ENCODE results near the gene MLXIPL. TPM values are rescaled to one million over a fixed set of nuclear protein-coding genes. Genes with fewer than 3 reads are reported as not detected.

The MLXIPL gene
- total RNA-seq, 3 donors from 2014 or later (not counting 1 experiment from before 2014, with no cell fraction given), result not detected

DNA sequence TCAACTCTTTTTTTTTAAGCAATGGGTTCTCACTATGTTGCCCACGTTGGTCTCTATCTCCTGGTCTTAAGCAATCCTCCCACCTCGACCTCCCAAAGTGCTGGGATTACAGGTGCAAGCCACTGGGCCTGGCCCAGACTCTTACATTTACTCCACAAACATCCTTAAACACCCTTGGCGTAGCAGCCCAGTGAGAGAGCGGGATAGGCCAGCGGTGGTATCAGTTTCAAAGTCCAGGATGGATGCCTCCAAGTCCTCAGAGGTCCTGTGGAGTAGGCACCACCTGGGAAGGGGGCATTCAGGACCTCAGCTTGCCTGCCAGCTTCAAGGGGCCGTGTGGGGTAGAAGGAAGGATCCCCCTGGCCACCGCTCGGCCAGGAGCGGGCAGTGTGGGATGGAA, 25.3 kb upstream of the MLXIPL start:
- Mint-ChIP-seq H3K36me3 (no peaks in the 10 kb centered on the region), H3K27me3 (ENCODE audit: low read depth in 2 of 2) (peaks cover 44 to 53% of the 10 kb centered on the region in 2 donors), H3K4me3 (no peak overlapping the region), H3K27ac (no peak overlapping the region), H3K9me3 (no peaks in the 10 kb centered on the region), H3K4me1 (peaks cover 0 to 16% of the 10 kb centered on the region in 2 donors)
- no peak for ATAC-seq
- TF ChIP-seq, protein P1, sequence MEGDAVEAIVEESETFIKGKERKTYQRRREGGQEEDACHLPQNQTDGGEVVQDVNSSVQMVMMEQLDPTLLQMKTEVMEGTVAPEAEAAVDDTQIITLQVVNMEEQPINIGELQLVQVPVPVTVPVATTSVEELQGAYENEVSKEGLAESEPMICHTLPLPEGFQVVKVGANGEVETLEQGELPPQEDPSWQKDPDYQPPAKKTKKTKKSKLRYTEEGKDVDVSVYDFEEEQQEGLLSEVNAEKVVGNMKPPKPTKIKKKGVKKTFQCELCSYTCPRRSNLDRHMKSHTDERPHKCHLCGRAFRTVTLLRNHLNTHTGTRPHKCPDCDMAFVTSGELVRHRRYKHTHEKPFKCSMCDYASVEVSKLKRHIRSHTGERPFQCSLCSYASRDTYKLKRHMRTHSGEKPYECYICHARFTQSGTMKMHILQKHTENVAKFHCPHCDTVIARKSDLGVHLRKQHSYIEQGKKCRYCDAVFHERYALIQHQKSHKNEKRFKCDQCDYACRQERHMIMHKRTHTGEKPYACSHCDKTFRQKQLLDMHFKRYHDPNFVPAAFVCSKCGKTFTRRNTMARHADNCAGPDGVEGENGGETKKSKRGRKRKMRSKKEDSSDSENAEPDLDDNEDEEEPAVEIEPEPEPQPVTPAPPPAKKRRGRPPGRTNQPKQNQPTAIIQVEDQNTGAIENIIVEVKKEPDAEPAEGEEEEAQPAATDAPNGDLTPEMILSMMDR (IDR thresholded peaks at IDR 0.05), result no peak
- Histone ChIP-seq H3K9me3 (ENCODE audit: control insufficient read depth, insufficient read depth, low read length) (no peaks in the 10 kb centered on the region), H3K36me3 (ENCODE audit: control insufficient read depth, insufficient read depth, low read length) (no peaks in the 10 kb centered on the region), H3K4me1 (ENCODE audit: control insufficient read depth, insufficient read depth, low read length) (peaks cover 5% of the 10 kb centered on the region), H3K27me3 (ENCODE audit: control insufficient read depth, insufficient read depth, low read length) (peaks cover 21% of the 10 kb centered on the region), H3K27ac (ENCODE audit: low read length) (no peak overlapping the region), H3K4me3 (ENCODE audit: low read length) (no peak overlapping the region)
- DNase-seq, result no peak
- intact Hi-C loops (cut with micrococcal nuclease), result no loop called here
- 33% methylated on average over 8 of the region's 9 CpGs for WGBS (ENCODE audit: insufficient coverage)

DNA sequence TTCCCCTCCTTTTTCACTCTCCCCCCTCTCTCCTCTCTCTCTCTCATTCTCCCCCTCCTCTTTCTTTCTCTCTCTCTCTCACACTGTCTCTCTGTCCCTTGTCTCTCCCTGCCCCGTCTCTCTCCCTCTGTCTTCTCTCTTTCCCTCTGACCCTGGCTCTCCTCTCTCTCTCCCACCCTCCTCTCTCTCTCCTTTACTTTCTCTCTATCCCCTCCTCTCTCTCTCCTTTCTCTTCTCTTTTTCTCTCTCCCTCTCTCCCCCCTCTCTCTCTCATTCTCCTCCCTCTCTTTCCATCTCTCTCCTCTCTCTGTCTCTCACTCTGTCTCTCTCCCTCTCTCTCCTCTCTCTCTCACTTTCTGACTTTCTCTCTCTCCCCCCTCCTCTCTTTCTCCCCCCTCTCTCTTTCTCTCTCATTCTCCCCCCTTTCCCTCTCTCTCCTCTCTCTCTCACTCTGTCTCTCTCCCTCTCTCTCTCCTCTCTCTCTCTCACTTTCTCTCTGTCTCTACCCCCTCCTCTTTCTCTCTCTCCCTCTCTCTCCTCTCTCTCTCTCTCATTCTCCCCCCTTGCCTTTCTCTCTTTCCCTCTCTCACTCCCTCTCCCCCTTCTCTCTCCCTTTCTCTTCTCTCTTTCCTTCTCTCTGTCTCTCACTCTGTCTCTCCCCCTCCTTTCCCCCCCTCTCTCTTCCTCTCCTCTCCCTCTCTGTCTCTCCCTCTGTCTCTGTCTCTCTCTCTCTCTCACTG, 24.4 kb upstream of the MLXIPL start:
- Histone ChIP-seq H3K36me3 (ENCODE audit: control insufficient read depth, insufficient read depth, low read length) (no peaks in the 10 kb centered on the region), H3K27me3 (ENCODE audit: control insufficient read depth, insufficient read depth, low read length) (peaks cover 21% of the 10 kb centered on the region), H3K4me1 (ENCODE audit: control insufficient read depth, insufficient read depth, low read length) (peaks cover 5% of the 10 kb centered on the region), H3K27ac (ENCODE audit: low read length) (no peak overlapping the region), H3K4me3 (ENCODE audit: low read length) (no peak overlapping the region), H3K9me3 (ENCODE audit: control insufficient read depth, insufficient read depth, low read length) (no peaks in the 10 kb centered on the region)
- intact Hi-C loops (cut with micrococcal nuclease), result no loop called here
- peaks cover 0 to 16% of the 10 kb centered on the region in 2 donors for H3K4me1 Mint-ChIP-seq
- no peaks in the 10 kb centered on the region for H3K36me3 Mint-ChIP-seq
- WGBS (ENCODE audit: insufficient coverage), result 58% methylated on average over 1 of the region's 1 CpG
- DNase-seq (no peak), ATAC-seq (no peak)
- no peaks in the 10 kb centered on the region for H3K9me3 Mint-ChIP-seq
- peak overlapping the region in 1 of 2 donors; percentile 2 for H3K27ac Mint-ChIP-seq
- TF ChIP-seq, protein P1 (IDR thresholded peaks at IDR 0.05), result no peak
- peak overlapping the region; percentile 54 for H3K4me3 Mint-ChIP-seq
- peaks cover 46 to 53% of the 10 kb centered on the region in 2 donors for H3K27me3 Mint-ChIP-seq (ENCODE audit: low read depth in 2 of 2)

DNA sequence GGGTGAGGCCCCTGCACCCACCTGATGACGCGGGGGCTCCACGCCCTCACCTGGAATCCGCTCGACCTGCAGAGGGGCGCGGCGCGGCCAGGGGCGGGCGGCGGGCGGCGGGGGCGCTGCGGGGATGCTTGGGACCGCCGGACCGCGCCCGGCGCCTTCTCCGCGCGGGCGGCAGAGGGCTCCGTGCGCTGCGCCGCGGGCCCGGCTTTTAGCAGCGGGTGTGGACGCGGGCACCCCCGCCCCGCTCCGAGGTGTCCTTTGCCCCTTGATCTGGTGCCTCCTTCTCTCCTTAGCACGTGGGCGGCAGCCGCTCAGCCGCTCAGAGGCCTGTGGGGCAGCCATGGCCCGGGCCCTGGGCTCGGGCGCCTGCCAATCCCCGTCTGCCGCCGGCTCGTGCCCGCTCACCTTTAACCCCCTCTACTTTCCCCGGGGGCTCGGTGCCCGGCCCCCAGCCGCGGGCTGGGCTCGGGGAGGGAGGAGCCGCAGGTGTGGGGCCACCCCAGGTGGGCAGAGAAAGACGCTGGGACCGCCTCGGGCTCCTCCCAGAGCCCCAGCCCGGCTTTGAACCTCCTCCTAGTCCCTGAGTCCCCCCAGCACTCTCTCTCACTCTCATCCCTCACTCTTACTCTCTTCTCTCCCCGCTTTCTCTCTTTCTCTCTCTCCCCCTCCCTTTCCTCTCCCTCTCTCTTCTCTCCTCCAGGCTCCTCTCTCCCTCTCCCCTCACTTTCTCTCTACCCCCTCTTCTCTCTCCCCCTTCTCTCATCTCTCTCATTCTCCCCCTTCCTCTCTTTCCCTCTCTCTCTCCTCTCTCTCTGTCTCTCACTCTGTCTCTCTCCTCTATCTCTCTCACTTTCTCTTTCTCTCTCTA, 23.6 kb upstream of the MLXIPL start:
- Mint-ChIP-seq H3K36me3 (no peaks in the 10 kb centered on the region), H3K27ac (peak overlapping the region in 1 of 2 donors; percentile 2), H3K4me3 (peak overlapping the region; percentile 54), H3K4me1 (peaks cover 0 to 16% of the 10 kb centered on the region in 2 donors), H3K9me3 (no peaks in the 10 kb centered on the region), H3K27me3 (ENCODE audit: low read depth in 2 of 2) (peaks cover 46 to 50% of the 10 kb centered on the region in 2 donors)
- TF ChIP-seq, protein P1 (IDR thresholded peaks at IDR 0.05), result peak; percentile 2
- intact Hi-C loops (cut with micrococcal nuclease), result no loop called here
- Histone ChIP-seq H3K27ac (ENCODE audit: low read length) (no peak overlapping the region), H3K36me3 (ENCODE audit: control insufficient read depth, insufficient read depth, low read length) (no peaks in the 10 kb centered on the region), H3K4me3 (ENCODE audit: low read length) (no peak overlapping the region), H3K4me1 (ENCODE audit: control insufficient read depth, insufficient read depth, low read length) (peaks cover 5% of the 10 kb centered on the region), H3K27me3 (ENCODE audit: control insufficient read depth, insufficient read depth, low read length) (peaks cover 24% of the 10 kb centered on the region), H3K9me3 (ENCODE audit: control insufficient read depth, insufficient read depth, low read length) (no peaks in the 10 kb centered on the region)
- peak; percentile 23 to 66 for DNase-seq
- peak; percentile 57 to 81 (median 76) for ATAC-seq
- WGBS (ENCODE audit: insufficient coverage), result 3% methylated on average over 62 of the region's 62 CpGs

Data from natural killer cell (primary cell).